SW480 (cell line): ENCODE results near the gene UPK1B.
A peak's percentile ranks its signal among the peaks of the same experiment; 100 is the strongest.
"Not testable (repeated sequence)": the region's sequence is repeated elsewhere in the genome, so short reads cannot be mapped to it uniquely, and the experiment has no call there.

ENCODE experiments used
- DNase-seq: peaks from one replicate; pipeline ENCODE4 v3.0.0-alpha.2; 2016; ENCODE audit warnings: low spot score

The UPK1B gene

DNA sequence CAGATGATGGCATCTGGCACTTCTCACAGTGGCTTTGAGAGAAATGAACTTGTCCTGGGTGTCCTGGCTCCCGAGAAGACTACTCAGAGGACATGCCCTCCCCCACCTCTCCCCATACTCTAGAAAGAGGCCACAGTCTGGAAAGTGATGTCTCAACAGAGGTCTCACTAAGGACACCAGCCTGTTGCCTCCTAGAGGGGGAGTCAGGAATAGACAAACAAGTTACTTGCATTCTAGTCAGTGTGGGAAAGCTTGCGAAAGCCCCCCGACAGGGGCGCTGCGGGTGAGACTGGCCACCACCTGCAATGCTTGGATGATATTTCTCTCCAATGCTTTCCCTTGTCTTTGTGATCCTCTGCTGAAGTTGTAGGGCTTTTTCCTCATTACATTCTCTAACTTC lies 50.1 kb downstream of the UPK1B start:
- no peak for DNase-seq

DNA sequence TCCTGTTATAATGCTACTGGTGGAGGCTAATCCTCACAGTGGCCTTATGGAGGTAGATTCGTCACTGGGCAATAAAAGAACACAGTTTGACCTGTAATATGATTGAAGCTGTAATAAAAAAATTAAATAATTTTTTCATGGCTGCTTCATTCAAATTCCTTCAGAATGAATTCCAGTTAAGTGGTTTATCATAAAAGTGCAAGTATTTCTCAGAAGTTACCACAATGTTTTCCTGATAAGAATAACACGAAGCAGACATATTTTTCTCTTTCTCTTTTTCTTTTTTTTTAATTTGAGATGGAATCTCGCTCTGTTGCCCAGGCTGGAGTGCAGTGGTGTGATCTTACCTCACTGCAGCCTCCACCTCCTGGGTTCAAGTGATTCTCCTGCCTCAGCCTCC lies 51.7 kb downstream of the UPK1B start:
- no peak for DNase-seq

DNA sequence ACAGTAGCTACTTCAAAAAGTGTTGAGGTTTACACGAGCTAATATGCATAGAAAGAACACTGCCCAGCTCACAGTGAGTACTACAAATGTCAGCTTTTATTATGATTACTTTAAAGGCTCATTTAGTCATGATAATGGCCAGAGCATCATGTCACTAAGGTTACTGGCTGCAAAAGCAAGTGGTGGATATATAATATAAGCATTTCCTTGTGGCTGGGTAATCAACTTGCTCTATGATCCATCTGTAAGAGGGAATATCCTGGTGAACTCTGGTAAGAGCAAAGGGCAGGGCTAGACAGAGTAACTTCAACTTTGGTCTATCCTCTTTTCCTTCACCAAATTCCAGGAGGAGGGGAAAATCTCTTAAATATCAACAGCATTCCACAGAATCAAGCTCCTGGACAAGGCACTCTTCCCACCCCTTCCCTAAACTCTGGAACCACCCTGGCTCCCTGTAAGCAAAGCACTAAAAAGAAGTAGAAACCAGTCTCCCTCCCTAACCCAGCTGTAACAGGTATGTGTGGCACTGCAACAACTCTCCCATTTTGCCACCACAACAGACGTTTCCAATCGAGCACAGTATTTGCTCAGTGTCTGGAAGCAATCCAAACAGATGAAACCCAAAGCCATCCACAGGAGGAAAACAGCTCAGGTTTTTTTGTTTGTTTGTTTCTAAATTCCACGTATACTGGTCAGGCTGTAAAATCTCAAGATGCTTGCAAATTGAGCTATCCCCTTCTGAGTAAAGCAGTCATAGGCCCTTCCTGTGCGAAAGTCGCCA lies 53.9 kb downstream of the UPK1B start:
- no peak for DNase-seq

DNA sequence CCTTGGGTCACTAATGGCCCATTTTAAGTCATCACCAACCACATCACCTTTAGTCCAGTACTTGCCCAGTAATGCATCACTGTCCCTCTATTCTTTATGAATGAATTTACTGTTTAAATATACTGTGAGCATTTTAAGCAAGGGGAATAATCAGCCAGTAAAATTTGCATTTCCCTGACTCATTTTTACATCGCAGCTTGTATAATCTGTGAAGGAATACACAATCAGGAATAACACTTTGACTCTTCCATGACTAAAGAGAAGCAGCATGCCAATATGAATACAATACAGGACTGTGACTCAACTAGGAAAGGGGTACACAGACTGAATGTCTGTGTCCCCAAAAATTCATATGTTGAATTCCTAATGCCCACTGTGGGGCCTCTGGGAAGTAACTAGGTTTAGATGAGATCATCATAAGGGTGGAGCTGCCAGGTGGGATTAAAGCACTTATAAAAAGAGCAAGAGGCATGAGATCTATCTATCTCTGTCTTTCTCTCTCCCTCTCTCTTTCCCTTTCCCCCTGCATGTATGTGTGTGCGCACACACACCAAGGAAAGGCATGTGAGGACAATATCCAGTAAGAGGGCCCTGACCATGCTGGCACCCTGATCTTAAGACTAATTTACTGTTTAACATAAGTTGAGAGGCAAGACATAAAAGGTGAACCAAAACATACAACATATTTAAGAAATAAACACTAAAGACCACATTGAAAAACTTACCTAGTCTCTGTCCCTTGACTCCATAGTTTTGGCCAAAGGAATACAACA lies 55.2 kb downstream of the UPK1B start:
- DNase-seq = no peak

DNA sequence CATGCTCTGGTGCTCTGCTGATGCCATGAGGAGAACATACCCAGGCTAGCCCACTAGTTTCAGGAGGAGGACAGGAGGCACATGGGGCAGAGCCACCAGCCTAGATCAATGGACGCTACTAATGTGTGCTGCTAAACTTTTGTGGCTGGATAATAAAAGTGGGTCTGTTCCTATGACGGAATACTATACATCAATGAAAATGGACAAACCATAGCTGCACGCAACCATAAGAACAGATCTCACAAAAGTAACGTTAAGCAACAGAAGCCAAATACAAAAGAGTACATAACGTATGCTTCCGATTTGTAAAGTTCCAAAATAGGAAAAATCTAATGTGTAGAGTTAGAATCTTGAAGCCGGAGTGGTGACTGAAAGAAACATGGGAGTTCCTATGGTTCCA lies 55.8 kb downstream of the UPK1B start:
- DNase-seq = no peak

DNA sequence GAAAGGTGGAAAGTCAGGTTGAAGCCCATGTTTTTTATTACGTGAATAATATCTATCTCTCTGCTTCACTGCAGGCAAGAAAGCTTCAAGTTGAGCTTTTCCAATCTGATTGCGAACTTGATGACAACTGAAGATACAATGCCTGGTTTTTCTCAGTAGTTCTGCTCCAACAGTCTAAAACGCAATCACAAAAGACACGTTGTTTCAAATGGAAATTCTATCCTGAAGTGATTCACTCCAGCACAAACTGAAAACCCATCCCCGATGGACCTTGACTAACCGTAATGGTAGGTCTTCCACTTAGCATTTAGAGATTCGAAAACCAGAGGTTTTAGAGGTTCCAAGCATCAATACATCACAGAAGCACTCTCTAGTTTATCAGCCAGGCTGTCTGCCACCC lies 56.7 kb downstream of the UPK1B start:
- DNase-seq = no peak

DNA sequence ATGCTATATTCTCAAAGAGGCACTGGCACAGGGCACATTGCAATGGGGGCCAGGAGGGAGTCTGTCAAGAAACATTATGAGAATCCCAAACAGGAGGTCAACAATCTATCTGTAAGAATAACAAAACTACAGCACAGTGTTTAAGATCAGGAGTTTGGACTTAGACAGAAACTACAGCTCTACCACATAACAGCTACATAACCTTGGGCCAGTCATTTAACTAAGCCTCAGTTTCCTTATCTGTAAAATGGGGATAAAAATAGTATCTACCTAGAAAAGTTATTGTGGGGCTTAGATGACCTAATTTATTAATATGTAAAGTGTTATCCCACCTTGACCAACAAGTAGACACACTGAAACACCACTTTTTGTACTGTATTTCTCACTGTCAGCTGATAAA lies 57.3 kb downstream of the UPK1B start:
- DNase-seq = no peak

DNA sequence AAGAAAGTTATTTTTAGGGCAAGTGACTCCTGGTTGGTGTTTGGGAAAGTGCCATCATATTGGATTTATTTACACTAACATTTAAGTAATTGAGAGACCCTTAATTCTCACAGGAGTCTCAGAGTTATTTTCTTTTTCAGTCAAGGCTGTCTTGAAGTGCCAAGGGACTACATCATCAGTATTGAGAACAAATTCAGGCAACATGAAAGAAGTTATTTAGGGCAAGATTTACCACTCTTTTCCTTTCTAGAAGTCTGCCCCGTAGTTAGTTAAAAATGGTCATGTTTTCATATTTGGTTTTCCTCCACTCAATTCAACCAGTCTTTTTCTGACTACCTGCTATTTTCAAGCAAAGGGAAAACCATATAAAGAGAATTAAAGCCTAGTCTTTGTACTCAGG lies 61.2 kb downstream of the UPK1B start:
- DNase-seq = no peak

DNA sequence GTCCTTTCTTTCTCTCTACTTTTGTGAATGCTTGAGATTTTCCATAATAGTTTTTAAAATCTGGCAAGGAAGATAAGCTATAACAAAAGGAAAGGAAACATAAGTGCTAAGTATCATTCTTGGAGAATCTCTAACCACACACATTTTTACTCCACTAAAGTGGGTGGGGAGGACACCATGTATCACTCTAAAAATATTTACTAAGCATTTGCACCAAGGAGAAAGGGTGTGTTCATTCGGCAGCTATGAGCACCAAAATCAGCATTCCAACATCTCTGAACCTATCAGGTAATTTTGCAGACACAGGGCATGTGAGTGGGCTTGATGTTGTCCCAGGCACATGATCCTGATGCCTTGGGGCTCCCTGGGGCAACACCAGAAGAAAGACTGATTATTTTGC lies 61.8 kb downstream of the UPK1B start:
- no peak for DNase-seq

DNA sequence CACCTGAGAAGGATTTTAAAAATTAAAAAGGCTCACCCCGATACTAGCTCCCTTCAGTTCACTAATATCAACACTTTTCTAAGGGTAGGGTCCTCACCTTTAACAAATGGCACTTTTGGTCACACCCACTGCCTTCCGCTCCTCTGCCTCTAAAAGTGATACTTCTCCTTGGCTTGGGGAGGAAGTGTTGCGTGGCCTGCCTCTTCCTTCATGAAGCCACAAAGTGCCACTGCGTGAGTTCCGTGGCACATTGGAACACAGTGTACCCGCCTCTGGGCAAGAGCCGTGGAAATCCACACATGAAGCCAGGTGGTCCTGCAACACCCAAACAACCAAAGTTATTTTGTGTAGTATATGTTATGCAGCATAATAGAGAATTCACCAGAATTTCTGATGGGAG lies 63.4 kb downstream of the UPK1B start:
- no peak for DNase-seq

DNA sequence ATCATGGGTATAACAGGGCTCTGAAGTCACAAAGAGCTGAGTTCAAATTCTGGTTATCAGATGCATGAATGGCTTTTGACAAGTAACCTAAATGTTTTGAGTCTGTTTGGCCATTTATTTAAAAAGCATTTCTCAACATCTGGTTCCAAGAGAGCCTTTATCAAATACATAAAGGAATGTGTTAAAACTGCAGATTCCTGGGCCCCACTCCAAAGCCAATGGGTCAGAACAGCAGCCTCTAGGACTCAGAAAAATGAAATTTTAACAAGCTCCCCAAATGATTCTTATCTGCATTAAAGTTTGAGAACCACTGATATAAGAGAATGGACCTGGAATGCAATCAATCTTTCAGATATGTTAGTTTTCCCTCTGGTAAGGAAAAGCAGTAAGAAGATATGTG lies 63.9 kb downstream of the UPK1B start:
- no peak for DNase-seq

DNA sequence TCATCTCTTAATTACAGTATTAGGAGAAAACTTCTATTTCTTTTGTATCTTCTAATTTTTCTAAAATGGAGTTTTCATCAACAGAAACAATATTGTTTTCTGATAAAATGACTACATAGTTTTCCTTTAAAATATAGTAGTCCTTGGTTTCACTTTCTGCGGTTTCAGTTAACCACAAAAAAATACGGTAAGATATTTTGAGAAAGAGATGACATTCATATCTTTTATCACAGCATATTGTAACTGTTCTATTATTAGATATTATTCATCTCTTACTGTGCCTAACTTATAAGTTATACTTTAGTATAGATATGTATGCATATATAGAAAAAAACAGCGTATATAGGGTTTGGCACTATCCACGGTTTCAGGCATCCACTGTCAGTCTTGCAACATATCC lies 65.0 kb downstream of the UPK1B start:
- no peak for DNase-seq

DNA sequence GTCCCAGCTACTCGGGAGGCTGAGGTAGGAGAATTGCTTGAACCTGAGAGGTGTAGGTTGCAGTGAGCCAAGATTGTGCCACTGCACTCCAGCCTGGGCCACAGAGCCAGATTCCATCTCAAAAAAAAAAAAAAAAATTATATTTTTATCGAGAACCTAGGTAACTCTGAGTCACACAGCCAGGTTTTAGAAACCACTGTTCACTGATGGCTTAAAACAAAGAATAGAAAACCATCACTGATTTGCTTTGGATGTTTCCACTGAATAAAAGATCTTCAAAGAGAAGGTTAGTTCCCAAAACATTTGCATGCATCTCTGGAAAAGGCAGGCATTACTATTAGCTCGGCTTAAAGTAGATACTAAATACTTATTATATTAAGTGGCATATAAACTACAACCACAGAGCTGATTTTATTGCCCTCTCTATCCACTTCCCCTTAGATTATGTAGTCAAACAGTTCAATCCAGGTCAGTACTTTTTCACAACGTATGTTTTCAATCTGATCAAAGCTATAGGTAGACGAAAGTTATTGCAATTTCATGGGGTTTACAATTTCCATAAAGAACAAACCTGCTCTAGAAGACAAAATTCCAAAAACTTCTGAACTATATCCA lies 65.9 kb downstream of the UPK1B start:
- DNase-seq = no peak

DNA sequence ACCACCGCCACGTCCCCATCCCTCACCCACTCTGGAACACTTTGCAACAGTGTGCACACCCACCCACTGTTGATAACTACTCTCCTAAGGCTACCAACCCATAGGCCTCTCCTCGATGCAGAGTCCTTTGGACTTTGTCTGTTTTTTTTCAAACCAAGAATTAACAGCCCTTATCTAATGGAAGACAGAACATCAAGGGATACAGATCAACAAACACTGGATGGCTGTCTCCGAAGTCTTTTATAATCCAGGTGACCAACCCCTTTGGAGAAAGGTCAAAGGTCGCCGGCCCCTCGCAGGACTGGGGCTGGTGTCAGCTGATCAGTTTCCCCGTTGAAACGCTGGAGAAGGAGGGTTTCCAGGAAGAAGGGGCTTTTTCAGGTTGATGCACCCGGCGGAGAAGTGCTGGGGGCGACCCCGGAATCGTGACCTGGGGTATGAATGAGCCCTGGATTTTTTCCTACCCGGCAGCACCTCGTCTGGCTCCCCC lies 66.7 kb downstream of the UPK1B start:
- peak; percentile 30 for DNase-seq

DNA sequence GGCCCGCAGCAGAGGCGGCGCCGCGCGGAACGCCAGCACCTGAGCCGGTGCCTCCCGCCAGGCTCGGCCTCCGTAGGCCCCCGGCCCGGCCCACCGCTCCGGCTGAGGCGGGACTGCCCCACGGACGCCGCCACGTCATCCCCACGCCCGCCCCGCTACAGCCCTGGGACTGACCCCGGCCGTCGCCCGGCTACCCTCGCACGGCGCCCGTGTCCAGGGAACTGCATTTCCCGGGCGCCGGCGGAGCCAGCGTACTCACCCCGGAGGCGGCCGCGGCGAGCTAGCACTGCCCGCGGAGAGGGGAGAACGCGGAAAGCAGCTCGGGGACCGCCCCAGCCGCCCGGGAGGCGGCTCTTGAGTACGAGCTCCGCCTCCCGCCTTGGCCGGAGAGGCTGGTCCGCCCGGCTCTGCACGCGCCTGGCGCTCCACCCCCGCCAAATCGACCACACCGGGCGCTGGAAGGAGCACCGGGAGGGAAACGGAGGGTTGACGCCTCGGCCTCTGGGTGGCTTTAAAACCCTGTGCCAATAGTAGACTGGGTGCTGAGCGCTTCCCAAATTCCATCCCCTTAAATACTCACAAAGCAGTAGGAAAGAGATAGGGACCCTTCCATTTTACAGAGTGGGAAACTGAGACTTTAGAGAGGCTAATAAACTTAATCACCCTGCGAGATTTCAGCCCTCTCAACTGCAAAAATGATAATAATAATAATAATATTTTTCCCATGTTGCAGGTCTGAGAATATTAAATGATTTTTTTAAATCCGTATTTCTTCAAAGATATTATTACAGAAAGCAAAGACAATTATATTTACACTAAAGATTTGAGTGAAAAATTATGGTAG lies 67.4 kb downstream of the UPK1B start, which contains the start of gene B4GALT4:
Gene B4GALT4, minus strand, starts transcription at position 288 of the 844 bp plus-strand sequence. CDS start 10,779 bp downstream, outside the sequence.
- DNase-seq = peak; percentile 89

DNA sequence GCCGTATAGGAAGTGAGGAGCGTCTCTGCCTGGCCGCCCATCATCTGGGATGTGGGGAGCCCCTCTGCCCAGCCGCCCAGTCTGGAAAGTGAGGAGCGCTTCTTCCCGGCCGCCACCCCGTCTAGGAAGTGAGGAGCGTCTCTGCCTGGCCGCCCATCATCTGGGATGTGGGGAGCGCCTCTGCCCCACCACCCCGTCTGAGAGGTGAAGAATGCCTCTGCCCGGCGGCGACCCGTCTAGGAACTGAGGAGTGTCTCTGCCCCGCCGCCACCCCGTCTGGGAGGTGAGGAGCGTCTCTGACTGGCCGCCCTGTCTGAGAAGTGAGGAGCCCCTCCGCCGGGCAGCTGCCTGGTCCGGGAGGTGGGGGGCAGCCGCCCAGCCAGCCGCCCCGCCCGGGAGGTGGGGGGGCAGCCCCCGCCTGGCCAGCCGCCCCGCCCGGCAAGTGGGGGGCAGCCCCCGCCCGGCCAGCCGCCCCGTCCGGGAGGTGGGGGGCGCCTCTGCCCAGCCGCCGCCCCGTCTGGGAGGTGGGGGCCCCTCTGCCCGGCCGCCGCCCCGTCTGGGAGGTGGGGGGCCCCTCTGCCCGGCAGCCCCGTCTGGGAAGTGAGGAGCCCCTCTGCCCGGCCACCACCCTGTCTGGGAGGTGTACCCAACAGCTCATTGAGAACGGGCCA lies 69.1 kb downstream of the UPK1B start:
- not testable (repeated sequence) for DNase-seq

DNA sequence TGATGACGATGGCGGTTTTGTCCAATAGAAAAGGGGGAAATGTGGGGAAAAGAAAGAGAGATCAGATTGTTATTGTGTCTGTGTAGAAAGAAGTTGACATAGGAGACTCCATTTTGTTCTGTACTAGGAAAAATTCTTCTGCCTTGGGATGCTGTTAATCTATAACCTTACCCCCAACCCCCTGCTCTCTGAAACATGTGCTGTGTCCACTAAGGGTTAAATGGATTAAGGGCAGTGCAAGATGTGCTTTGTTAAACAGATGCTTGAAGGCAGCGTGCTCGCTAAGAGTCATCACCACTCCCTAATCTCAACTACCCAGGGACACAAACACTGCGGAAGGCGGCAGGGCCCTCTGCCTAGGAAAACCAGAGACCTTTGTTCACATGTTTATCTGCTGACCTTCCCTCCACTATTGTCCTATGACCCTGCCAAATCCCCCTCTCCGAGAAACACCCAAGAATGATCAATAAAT lies 69.7 kb downstream of the UPK1B start:
- DNase-seq = not testable (repeated sequence)

DNA sequence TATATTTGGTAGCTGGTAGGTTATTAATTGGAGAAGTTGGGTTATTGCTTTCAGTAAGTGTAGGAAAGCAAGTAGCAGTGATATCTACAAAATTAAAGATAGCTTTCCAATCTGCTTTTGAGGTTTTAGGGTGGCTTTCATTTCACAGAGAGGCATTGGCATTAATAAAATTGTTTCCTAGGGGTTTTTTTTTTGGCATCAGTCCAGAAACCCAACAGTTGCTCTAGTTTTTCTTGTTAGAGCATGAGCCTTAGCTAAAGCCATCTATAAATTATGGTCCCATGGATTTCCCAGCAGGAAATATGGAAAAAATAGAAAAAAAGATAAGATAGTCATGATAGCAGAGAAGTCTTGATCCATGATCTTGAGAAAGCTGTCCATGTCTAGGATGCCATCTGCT lies 70.3 kb downstream of the UPK1B start:
- DNase-seq = no peak

DNA sequence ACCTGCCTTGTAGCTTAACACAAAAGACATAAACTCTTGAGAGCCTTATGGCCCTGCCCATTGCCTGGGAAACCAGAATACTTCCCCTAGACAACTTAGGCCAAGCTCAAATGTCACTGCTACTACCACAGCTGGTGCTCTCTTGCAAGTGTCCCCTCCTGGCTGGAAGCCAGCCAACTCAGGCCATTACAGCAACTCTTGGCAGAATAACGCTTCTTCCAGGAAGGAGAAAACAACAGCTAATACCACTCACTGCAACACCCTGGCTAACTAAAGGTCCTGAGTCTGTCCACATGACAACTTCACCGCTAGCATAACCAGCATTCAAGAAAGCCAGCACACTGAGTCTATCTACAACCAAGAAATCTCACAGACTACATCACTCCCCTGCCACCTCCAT lies 72.4 kb downstream of the UPK1B start:
- no peak for DNase-seq
